Stomach (tissue), 9 donors: ENCODE results near the gene RBM19. TPM values are rescaled to one million over a fixed set of nuclear protein-coding genes. Genes with fewer than 3 reads are reported as not detected.

Source experiments
- DNase-seq, 2 donors: peaks; one replicate each; pipeline versions ENCODE4 v3.0.0 to v3.0.0-alpha.2; 2013 to 2019
- H3K27ac ChIP-seq, 5 donors: fragments of 200-600 bp in 4 of 5; sonication (generic) in 4 of 5; one replicate each; pipeline ENCODE4 v1.5.1; 2013 to 2019; ENCODE audit warnings: mild to moderate bottlenecking in 1 of 5, moderate library complexity in 1 of 5
- H3K27me3 ChIP-seq, 3 donors: fragments of 200-600 bp; sonication (generic); one replicate each; pipeline ENCODE4 v1.5.1; 2017 to 2019; ENCODE audit warnings: mixed run types in 1 of 3
- H3K36me3 ChIP-seq, 4 donors: fragments of 200-600 bp; sonication (generic); 1 replicate in 3 of 4; 2 replicates in 1 of 4; pipeline ENCODE4 v1.5.1; 2016 to 2019
- H3K4me1 ChIP-seq, 4 donors: fragments of 200-600 bp; sonication (generic); one replicate each; pipeline ENCODE4 v1.5.1; 2016 to 2019
- H3K4me3 ChIP-seq, 4 donors: fragments of 200-600 bp; sonication (generic) in 3 of 4; one replicate each; pipeline ENCODE4 v1.5.1; 2016 to 2019; ENCODE audit warnings: mild to moderate bottlenecking in 1 of 4
- H3K9me3 ChIP-seq, 4 donors: fragments of 200-600 bp; sonication (generic); one replicate each; pipeline ENCODE4 v1.5.1; 2016 to 2019
- CTCF ChIP-seq, 7 experiments: fragments of 450-650 bp in 4 of 7; fragments of 200-600 bp in 3 of 7; sonication (generic) in 3 of 7; IDR thresholded peaks; one replicate each; pipeline ENCODE4 v1.5.1; 2016 to 2019; ENCODE audit warnings: antibody characterized with exemption in 7 of 7, control low read depth in 2 of 7, mild to moderate bottlenecking in 1 of 7
- EP300 ChIP-seq: sonication (generic); formaldehyde crosslinking; IDR thresholded peaks from one replicate; pipeline ENCODE4 v1.6.1; 2017; ENCODE audit warnings: antibody characterized with exemption
- POLR2A ChIP-seq, 4 donors: fragments of 450-650 bp; IDR thresholded peaks; one replicate each; pipeline ENCODE4 v1.6.1; 2016; ENCODE audit warnings: antibody characterized with exemption in 4 of 4, control low read depth in 2 of 4, mild to moderate bottlenecking in 1 of 4, moderate library complexity in 1 of 4
- POLR2AphosphoS5 ChIP-seq, 3 donors: sonication (generic); formaldehyde crosslinking; IDR thresholded peaks; one replicate each; pipeline ENCODE4 v1.6.1; 2016; ENCODE audit warnings: antibody characterized with exemption in 3 of 3
- WGBS, 5 donors: extraction: QIAGEN DNeasy Blood & Tissue Kit in 3 of 5; methylation state at CpG; one replicate each; pipeline versions ENCODE4 v1.1.5 to v1.1.7; 2013 to 2018; 5-methylcytosine and 5-hydroxymethylcytosine counted together
- intact Hi-C: fragments of 100-400 bp; cut with DNase I; formaldehyde crosslinking; loops from one replicate; pipeline ENCODE4 v1.15.1; 2023; ENCODE audit warnings: low total_unique reads
- polyA plus RNA-seq, 3 donors: library from polyadenylated mRNA; stranded (reverse); fragments of 200-250 nt; gene quantifications; one replicate each; pipeline ENCODE4 v1.2.3, GENCODE V29; 2013
- total RNA-seq, 5 donors: library from RNA; depleted of rRNA; stranded (reverse); fragments of >200 nt; gene quantifications; one replicate each; pipeline versions ENCODE4 v1.1.0 to v1.2.3, GENCODE V29; 2014 to 2016
- donor health status: healthy with polysubstance abuse.
- donor health status: Bipolar disorder and iron deficiency.
- donor health status: healthy.

Gene RBM19
- total and polyA plus RNA-seq, 8 donors, result 8.1 to 109 (median 27.3) TPM

- WGBS, 5 donors, result 66 to 86% (median 78%) methylated on average over 23 of the region's 23 CpGs
- Histone ChIP-seq H3K27ac (no peak overlapping the region), H3K4me1 (no peaks in the 10 kb centered on the region), H3K4me3 (no peak overlapping the region), H3K36me3 (peaks cover 3 to 38% (median 25%) of the 10 kb centered on the region in 4 donors), H3K27me3 (no peaks in the 10 kb centered on the region), H3K9me3 (no peaks in the 10 kb centered on the region)
- DNase-seq, result peak in 1 of 2 donors; percentile 46
- intact Hi-C loops, result no loop called here
- TF ChIP-seq POLR2AphosphoS5 (IDR thresholded peaks at IDR 0.05) (no peak), EP300 (no peak), POLR2A (IDR thresholded peaks at IDR 0.05) (no peak), CTCF (IDR thresholded peaks at IDR 0.05) (no peak)
Observed at GRCh38 chr12:113889891-113890581, 76.1 kb downstream of the RBM19 start.

GRCh38 chr12:113889076-113889475, 77.0 kb downstream of the RBM19 start:
- intact Hi-C loops, result no loop called here
- 83 to 90% (median 88%) methylated on average over 3 of the region's 3 CpGs for WGBS, 5 donors
- Histone ChIP-seq H3K4me3 (no peak overlapping the region), H3K4me1 (no peaks in the 10 kb centered on the region), H3K27me3 (no peaks in the 10 kb centered on the region), H3K9me3 (no peaks in the 10 kb centered on the region), H3K27ac (no peak overlapping the region), H3K36me3 (peaks cover 3 to 37% (median 22%) of the 10 kb centered on the region in 4 donors)
- peak in 1 of 2 donors; percentile 16 for DNase-seq
- TF ChIP-seq POLR2AphosphoS5 (IDR thresholded peaks at IDR 0.05), result no peak
- no peak for TF ChIP-seq POLR2A (IDR thresholded peaks at IDR 0.05)
- TF ChIP-seq EP300, result no peak
- TF ChIP-seq CTCF (IDR thresholded peaks at IDR 0.05), result no peak

- no peak overlapping the region for H3K4me3 ChIP-seq
- 92 to 99% (median 94%) methylated on average over 2 of the region's 2 CpGs for WGBS, 5 donors
Observed at GRCh38 chr12:113888435-113888834, 77.7 kb downstream of the RBM19 start.

GRCh38 chr12:113887906-113888305, 78.2 kb downstream of the RBM19 start:
- H3K27me3 ChIP-seq, result no peaks in the 10 kb centered on the region
- no peak overlapping the region for H3K4me3 ChIP-seq
- intact Hi-C loops, result no loop called here
- no peak for TF ChIP-seq POLR2AphosphoS5 (IDR thresholded peaks at IDR 0.05)
- no peak for TF ChIP-seq POLR2A (IDR thresholded peaks at IDR 0.05)
- no peak for TF ChIP-seq CTCF (IDR thresholded peaks at IDR 0.05)
- TF ChIP-seq EP300, result no peak
- H3K9me3 ChIP-seq, result no peaks in the 10 kb centered on the region
- peaks cover 0 to 34% (median 23%) of the 10 kb centered on the region in 4 donors for H3K36me3 ChIP-seq
- WGBS, 5 donors, result 83 to 90% (median 87%) methylated on average over 3 of the region's 3 CpGs
- no peak overlapping the region for H3K27ac ChIP-seq
- no peaks in the 10 kb centered on the region for H3K4me1 ChIP-seq
- no peak for DNase-seq

More at GRCh38 chr12:113888435-113888834, 77.7 kb downstream of the RBM19 start:
- no peak for DNase-seq
- intact Hi-C loops, result no loop called here
- H3K9me3 ChIP-seq, result no peaks in the 10 kb centered on the region
- peaks cover under 1 to 33% (median 22%) of the 10 kb centered on the region in 4 donors for H3K36me3 ChIP-seq
- no peaks in the 10 kb centered on the region for H3K4me1 ChIP-seq
- no peaks in the 10 kb centered on the region for H3K27me3 ChIP-seq
- no peak for TF ChIP-seq POLR2AphosphoS5 (IDR thresholded peaks at IDR 0.05)
- no peak overlapping the region for H3K27ac ChIP-seq

- Histone ChIP-seq H3K9me3 (no peaks in the 10 kb centered on the region), H3K27ac (no peak overlapping the region), H3K36me3 (peaks cover 0 to 40% (median 22%) of the 10 kb centered on the region in 4 donors), H3K4me3 (no peak overlapping the region), H3K4me1 (no peaks in the 10 kb centered on the region), H3K27me3 (no peaks in the 10 kb centered on the region)
- 94 to 96% (median 95%) methylated on average over 9 of the region's 9 CpGs for WGBS, 5 donors
- TF ChIP-seq POLR2AphosphoS5 (IDR thresholded peaks at IDR 0.05) (no peak), CTCF (IDR thresholded peaks at IDR 0.05) (no peak), EP300 (no peak), POLR2A (IDR thresholded peaks at IDR 0.05) (no peak)
- intact Hi-C loops, result no loop called here
- no peak for DNase-seq
Observed at GRCh38 chr12:113886721-113887120, 79.4 kb downstream of the RBM19 start.
